Measurements from ENCODE around the gene SLC27A4. TPM values are rescaled to one million over a fixed set of nuclear protein-coding genes. Genes with fewer than 3 reads are reported as not detected.

SLC27A4 gene
- total RNA-seq, 2 donors from 2014 or later, result 22.4 to 25.0 TPM

DNA sequence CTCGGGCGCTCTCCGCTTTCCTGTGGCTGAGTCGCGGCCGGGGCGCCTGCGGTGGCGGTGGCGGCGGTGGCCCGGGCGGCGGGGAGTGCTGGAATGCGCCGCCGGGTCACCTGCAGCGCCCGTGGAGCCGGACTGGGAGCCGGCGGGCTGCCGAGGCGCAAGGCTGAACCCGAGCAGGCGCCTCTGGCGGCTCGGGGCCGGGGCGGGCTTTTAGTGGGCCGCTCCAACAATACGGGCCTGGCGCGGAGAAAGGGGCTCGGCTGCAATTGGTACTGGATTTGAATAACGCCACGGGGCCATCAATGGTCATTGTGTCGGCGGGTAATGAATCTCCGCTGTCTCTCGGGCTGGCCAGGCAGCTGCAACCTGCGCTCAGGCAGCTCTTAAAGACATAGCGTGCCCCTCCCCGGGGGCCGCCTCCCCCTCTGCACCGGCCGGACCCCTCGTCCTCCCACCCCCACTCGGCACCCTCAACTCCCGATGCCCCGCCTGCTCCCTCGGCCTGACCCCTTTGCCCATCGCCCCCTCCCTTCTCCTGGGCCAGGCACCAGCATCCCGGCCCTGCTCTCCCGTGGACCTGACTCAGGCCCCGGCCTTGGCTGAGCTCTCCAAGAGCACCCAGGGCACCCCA, 52.9 kb downstream of the SLC27A4 start:
- H3K9me3 Mint-ChIP-seq, result no peaks in the 10 kb centered on the region
- H3K4me3 Mint-ChIP-seq, result peak overlapping the region; percentile 43
- H3K27me3 ChIP-seq (ENCODE audit: control insufficient read depth, insufficient read depth, low read length, poor library complexity, severe bottlenecking), result peaks cover 93% of the 10 kb centered on the region

GRCh38 chr9:128393970-128394369, 53.6 kb downstream of the SLC27A4 start:
- Histone ChIP-seq H3K9ac (ENCODE audit: extremely low read depth, low read length, poor library complexity, severe bottlenecking) (no peak overlapping the region), H3K36me3 (ENCODE audit: control insufficient read depth, insufficient read depth, low read length) (peaks cover 12% of the 10 kb centered on the region), H3K27ac (ENCODE audit: low read depth, low read length) (peak overlapping the region; percentile 96), H3K4me3 (ENCODE audit: low read length) (no peak overlapping the region), H3K4me1 (ENCODE audit: control insufficient read depth, insufficient read depth, low read length) (no peaks in the 10 kb centered on the region), H3K9me3 (ENCODE audit: control insufficient read depth, low read length) (no peaks in the 10 kb centered on the region), H3K27me3 (ENCODE audit: control insufficient read depth, insufficient read depth, low read length, poor library complexity, severe bottlenecking) (peaks cover 98% of the 10 kb centered on the region)
- Mint-ChIP-seq H3K27me3 (ENCODE audit: insufficient read depth) (peaks cover 96% of the 10 kb centered on the region), H3K36me3 (ENCODE audit: low read depth) (peaks cover 20% of the 10 kb centered on the region), H3K4me3 (no peak overlapping the region), H3K4me1 (peaks cover 22% of the 10 kb centered on the region), H3K27ac (no peak overlapping the region), H3K9me3 (no peaks in the 10 kb centered on the region)
- WGBS, 2 experiments (ENCODE audit: insufficient coverage in 1 of 2, insufficient read length in 1 of 2), result 0 to 33% methylated on average over 1 to 7 of the region's 7 CpGs
- DNase-seq, result peak; percentile 52
- no peak for TF ChIP-seq CTCF (conservative IDR thresholded peaks at IDR 0.05)

More for the DNA sequence above, 52.9 kb downstream of the SLC27A4 start:
- Mint-ChIP-seq H3K4me1 (peaks cover 22% of the 10 kb centered on the region), H3K27me3 (ENCODE audit: insufficient read depth) (peaks cover 94% of the 10 kb centered on the region), H3K27ac (no peak overlapping the region), H3K36me3 (ENCODE audit: low read depth) (peaks cover 24% of the 10 kb centered on the region)
- H3K4me3 ChIP-seq (ENCODE audit: low read length), result peak overlapping the region; percentile 49
- peaks cover 19% of the 10 kb centered on the region for H3K36me3 ChIP-seq (ENCODE audit: control insufficient read depth, insufficient read depth, low read length)
- DNase-seq, result peak; percentile 88
- no peaks in the 10 kb centered on the region for H3K9me3 ChIP-seq (ENCODE audit: control insufficient read depth, low read length)
- peak overlapping the region; percentile 96 for H3K27ac ChIP-seq (ENCODE audit: low read depth, low read length)
- 2 to 5% methylated on average over 11 to 56 of the region's 56 CpGs for WGBS, 2 experiments (ENCODE audit: insufficient coverage in 1 of 2, insufficient read length in 1 of 2)
- H3K9ac ChIP-seq (ENCODE audit: extremely low read depth, low read length, poor library complexity, severe bottlenecking), result peak overlapping the region; percentile 30
- H3K4me1 ChIP-seq (ENCODE audit: control insufficient read depth, insufficient read depth, low read length), result no peaks in the 10 kb centered on the region
- TF ChIP-seq CTCF (conservative IDR thresholded peaks at IDR 0.05), result no peak

GRCh38 chr9:128394379-128395168, 54.2 kb downstream of the SLC27A4 start:
- no peaks in the 10 kb centered on the region for H3K9me3 ChIP-seq (ENCODE audit: control insufficient read depth, low read length)
- Mint-ChIP-seq H3K27me3 (ENCODE audit: insufficient read depth) (peaks cover 96% of the 10 kb centered on the region), H3K4me1 (peaks cover 22% of the 10 kb centered on the region), H3K36me3 (ENCODE audit: low read depth) (peaks cover 16% of the 10 kb centered on the region), H3K9me3 (no peaks in the 10 kb centered on the region), H3K4me3 (no peak overlapping the region), H3K27ac (no peak overlapping the region)
- peak overlapping the region; percentile 96 for H3K27ac ChIP-seq (ENCODE audit: low read depth, low read length)
- peaks cover 98% of the 10 kb centered on the region for H3K27me3 ChIP-seq (ENCODE audit: control insufficient read depth, insufficient read depth, low read length, poor library complexity, severe bottlenecking)
- WGBS, 2 experiments (ENCODE audit: insufficient coverage in 1 of 2, insufficient read length in 1 of 2), result 34 to 42% methylated on average over 3 to 9 of the region's 9 CpGs
- no peak overlapping the region for H3K9ac ChIP-seq (ENCODE audit: extremely low read depth, low read length, poor library complexity, severe bottlenecking)
- H3K4me3 ChIP-seq (ENCODE audit: low read length), result no peak overlapping the region
- no peaks in the 10 kb centered on the region for H3K4me1 ChIP-seq (ENCODE audit: control insufficient read depth, insufficient read depth, low read length)
- H3K36me3 ChIP-seq (ENCODE audit: control insufficient read depth, insufficient read depth, low read length), result peaks cover 9% of the 10 kb centered on the region
- peak; percentile 46 for DNase-seq
- TF ChIP-seq CTCF (conservative IDR thresholded peaks at IDR 0.05), result no peak
